Prostate gland (tissue), 2 donors: ENCODE measurements around the gene BCL7A. TPM values are rescaled to one million over a fixed set of nuclear protein-coding genes. Genes with fewer than 3 reads are reported as not detected.

Experiments used
- DNase-seq: peaks from one replicate; pipeline ENCODE4 v3.0.0-alpha.2; 2019; ENCODE audit warnings: low spot score
- H3K27ac ChIP-seq, 2 donors: fragments of 200-600 bp; sonication (generic); 2 replicates each; pipeline ENCODE4 v1.5.1; 2017 to 2019
- H3K27me3 ChIP-seq: fragments of 200-600 bp; sonication (generic); replicated peaks from 2 replicates; pipeline ENCODE4 v1.5.1; 2019; ENCODE audit not compliant: insufficient read depth
- H3K36me3 ChIP-seq, 2 donors: fragments of 200-600 bp; sonication (generic); 1 replicate in 1 of 2; 2 replicates in 1 of 2; pipeline versions ENCODE4 v1.5.1 to v1.8.1; 2017 to 2019
- H3K4me1 ChIP-seq: fragments of 200-600 bp; sonication (generic); replicated peaks from 2 replicates; pipeline ENCODE4 v1.5.1; 2019
- H3K4me3 ChIP-seq, 2 donors: fragments of 200-600 bp; sonication (generic); 2 replicates each; pipeline ENCODE4 v1.5.1; 2017 to 2019
- H3K9me3 ChIP-seq: fragments of 200-600 bp; sonication (generic); 2 replicates; pipeline ENCODE4 v1.5.1; 2017
- CTCF ChIP-seq, 4 experiments: fragments of 200-600 bp in 2 of 4; fragments of 450-650 bp in 2 of 4; sonication (generic) in 2 of 4; IDR thresholded peaks; 1 replicate in 3 of 4; 2 replicates in 1 of 4; pipeline ENCODE4 v1.5.1; 2016 to 2019; ENCODE audit warnings: antibody characterized with exemption in 4 of 4, mild to moderate bottlenecking in 2 of 4, moderate library complexity in 2 of 4
- POLR2A ChIP-seq: fragments of 450-650 bp; IDR thresholded peaks from one replicate; pipeline ENCODE4 v1.6.1; 2016; ENCODE audit warnings: antibody characterized with exemption, mild to moderate bottlenecking
- POLR2AphosphoS5 ChIP-seq: sonication (generic); formaldehyde crosslinking; IDR thresholded peaks from one replicate; pipeline ENCODE4 v1.6.1; 2017; ENCODE audit warnings: antibody characterized with exemption
- WGBS: methylation state at CpG from one replicate; pipeline ENCODE4 v1.1.5; 2018; 5-methylcytosine and 5-hydroxymethylcytosine counted together
- intact Hi-C: fragments of 100-400 bp; cut with DNase I; formaldehyde crosslinking; loops from one replicate; pipeline ENCODE4 v1.14.2; 2022
- total RNA-seq, 2 donors: library from RNA; depleted of rRNA; stranded (reverse); fragments of >200 nt; gene quantifications; one replicate each; pipeline ENCODE4 v1.1.0, GENCODE V29; 2016

BCL7A gene
- total RNA-seq, 2 donors from 2014 or later = 10.3 to 15.4 TPM

GRCh38 chr12:122061253-122061652 lies 39.6 kb downstream of the BCL7A start:
- Histone ChIP-seq H3K27ac (no peak overlapping the region), H3K4me3 (no peak overlapping the region), H3K36me3 (no peaks in the 10 kb centered on the region), H3K4me1 (peaks cover 9% of the 10 kb centered on the region), H3K9me3 (no peaks in the 10 kb centered on the region), H3K27me3 (no peaks in the 10 kb centered on the region)
- TF ChIP-seq CTCF (IDR thresholded peaks at IDR 0.05) = no peak
- no peak for TF ChIP-seq POLR2AphosphoS5
- no peak for TF ChIP-seq POLR2A
- intact Hi-C loops = no loop called here
- WGBS = 75% methylated on average over 23 of the region's 23 CpGs
- no peak for DNase-seq

- TF ChIP-seq POLR2AphosphoS5 (peak; percentile 94), POLR2A (no peak), CTCF (IDR thresholded peaks at IDR 0.05) (peak in 1 of 4 experiments; percentile 2)
- intact Hi-C loops = no loop called here
- H3K9me3 ChIP-seq = no peaks in the 10 kb centered on the region
- peaks cover 9% of the 10 kb centered on the region for H3K4me1 ChIP-seq
- no peaks in the 10 kb centered on the region for H3K36me3 ChIP-seq
- peak; percentile 82 for DNase-seq
- H3K4me3 ChIP-seq = no peak overlapping the region
- H3K27me3 ChIP-seq = no peaks in the 10 kb centered on the region
- WGBS = 6% methylated on average over 19 of the region's 19 CpGs
- H3K27ac ChIP-seq = peak overlapping the region; percentile 69 to 77
Observed at GRCh38 chr12:122062832-122063693, 41.4 kb downstream of the BCL7A start.

- 70% methylated on average over 6 of the region's 6 CpGs for WGBS
- no peaks in the 10 kb centered on the region for H3K9me3 ChIP-seq
- peaks cover 9% of the 10 kb centered on the region for H3K4me1 ChIP-seq
- intact Hi-C loops = no loop called here
- no peak overlapping the region for H3K4me3 ChIP-seq
- no peaks in the 10 kb centered on the region for H3K36me3 ChIP-seq
- H3K27ac ChIP-seq = peak overlapping the region; percentile 69 to 77
- DNase-seq = no peak
- TF ChIP-seq POLR2AphosphoS5 (no peak), POLR2A (no peak), CTCF (IDR thresholded peaks at IDR 0.05) (no peak)
- no peaks in the 10 kb centered on the region for H3K27me3 ChIP-seq
Observed at GRCh38 chr12:122063694-122064024, 42.0 kb downstream of the BCL7A start.

GRCh38 chr12:122064025-122064777 lies 42.5 kb downstream of the BCL7A start:
- H3K4me3 ChIP-seq = no peak overlapping the region
- 68% methylated on average over 14 of the region's 14 CpGs for WGBS
- H3K36me3 ChIP-seq = no peaks in the 10 kb centered on the region
- peaks cover 9% of the 10 kb centered on the region for H3K4me1 ChIP-seq
- no peaks in the 10 kb centered on the region for H3K9me3 ChIP-seq
- intact Hi-C loops = no loop called here
- H3K27me3 ChIP-seq = no peaks in the 10 kb centered on the region
- TF ChIP-seq CTCF (IDR thresholded peaks at IDR 0.05) = peak in 1 of 4 experiments; percentile 4
- peak; percentile 22 for TF ChIP-seq POLR2AphosphoS5
- no peak for TF ChIP-seq POLR2A
- peak; percentile 35 for DNase-seq
- H3K27ac ChIP-seq = peak overlapping the region; percentile 69 to 77
